ENCODE measurements around the gene KIRREL3.

DNA sequence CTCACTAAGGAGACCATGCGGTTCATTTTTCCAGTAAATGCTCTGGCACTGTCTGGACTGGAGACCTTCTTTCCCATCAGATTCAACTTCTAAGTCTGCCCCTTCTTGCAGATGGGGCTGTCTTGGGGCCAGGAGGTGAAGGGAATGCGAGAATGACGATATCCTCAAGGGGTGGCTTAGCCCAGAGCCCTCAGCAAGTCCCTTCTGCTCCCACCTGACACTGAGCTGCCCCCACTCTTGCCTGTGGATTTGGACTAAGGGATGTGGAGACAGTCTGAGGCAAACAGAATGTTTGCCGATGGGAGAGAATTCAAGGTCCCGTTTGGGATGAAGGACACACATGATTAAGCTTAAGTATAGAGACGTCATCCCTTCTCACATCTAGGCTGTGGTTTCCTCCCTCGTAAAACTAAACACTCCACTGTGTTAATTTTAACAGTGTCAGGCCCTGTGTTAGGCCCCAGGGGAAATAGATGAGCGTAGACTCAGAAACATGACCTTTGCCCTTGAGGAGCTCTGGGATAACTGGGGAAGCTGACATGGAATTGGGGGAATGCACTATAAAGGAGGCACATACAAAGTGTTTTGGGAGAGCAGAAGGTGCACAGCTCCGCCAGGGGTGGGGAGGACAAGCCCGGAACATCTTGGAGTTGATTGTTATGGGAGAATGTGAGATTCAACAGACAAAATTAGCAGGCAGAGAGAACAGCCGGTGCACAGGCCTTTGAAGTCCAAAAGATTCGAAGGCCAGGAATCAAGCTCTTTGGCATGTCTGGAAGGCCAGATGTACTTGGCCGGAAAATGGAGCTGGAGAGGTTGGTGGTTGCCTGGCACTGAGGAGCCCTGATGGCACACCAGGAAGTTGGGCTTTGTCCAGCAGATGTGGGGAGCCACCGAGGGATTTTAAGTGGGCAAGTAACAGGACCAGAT is 573.5 kb downstream of the KIRREL3 start:
- TF ChIP-seq EZH2 (IDR thresholded peaks at IDR 0.05) (no peak), POLR2AphosphoS5 (IDR thresholded peaks at IDR 0.05; ENCODE audit: borderline replicate concordance, low read depth, low read length) (no peak), FOXP2 (optimal IDR thresholded peaks at IDR 0.05; ENCODE audit: control extremely low read depth, extremely low read length, insufficient read depth) (no peak)

Data from SK-N-MC (cell line).